K562 (cell line): Measurements from ENCODE around the gene FBXO27. TPM values are rescaled to one million over a fixed set of nuclear protein-coding genes. Genes with fewer than 3 reads are reported as not detected.

Experiments used
- CBX1 ChIP-seq: sonication (generic); IDR thresholded peaks from 2 replicates; pipeline ENCODE4 v1.6.1; 2016; ENCODE audit warnings: antibody characterized with exemption, low read depth, mild to moderate bottlenecking
- EP400 ChIP-seq: fragments of 450-650 bp; IDR thresholded peaks from 2 replicates; pipeline ENCODE4 v1.6.1; 2017; ENCODE audit warnings: antibody characterized with exemption, mild to moderate bottlenecking, moderate library complexity
- MCM5 ChIP-seq: fragments of 450-650 bp; IDR thresholded peaks from 2 replicates; pipeline ENCODE4 v1.6.1; 2016; ENCODE audit warnings: low read depth
- NELFE ChIP-seq: IDR thresholded peaks from 2 replicates; pipeline ENCODE4 v1.6.1; 2011; ENCODE audit warnings: mild to moderate bottlenecking; ENCODE audit not compliant: insufficient read depth, insufficient read length
- POLR2A ChIP-seq: fragments of 450-650 bp; conservative IDR thresholded peaks from 2 replicates; pipeline ENCODE4 v1.6.1; 2016
- SREBF2 ChIP-seq: sonication (generic); formaldehyde crosslinking; IDR thresholded peaks from 2 replicates; pipeline ENCODE4 v1.4.0; 2020; ENCODE audit warnings: mild to moderate bottlenecking, missing genetic modification reagents
- TFAM ChIP-seq: fragments of 250-450 bp; sonication (Bioruptor Pico); conservative IDR thresholded peaks from 2 replicates; pipeline ENCODE4 v1.5.0; 2021; ENCODE audit warnings: mild to moderate bottlenecking, moderate library complexity
- ZSCAN29 ChIP-seq: fragments of 450-650 bp; IDR thresholded peaks from 2 replicates; pipeline ENCODE4 v1.6.1; 2017
- polyA plus RNA-seq, 8 experiments: library from polyadenylated mRNA; depleted of rRNA in 4 of 8; stranded (reverse) in 5 of 8; unstranded in 3 of 8; fragments of >200 nt; fragmentation: Nextera tagmentation in 2 of 8; fragmentation: Illumina TruSeq in 1 of 8; extraction: Ambion mirVana in 2 of 8; extraction: Trizol in 1 of 8; gene quantifications; 2 replicates each; pipeline versions ENCODE4 v1.2.1 to v1.2.3, GENCODE V29; 2011 to 2014; ENCODE audit warnings: inconsistent platforms in 1 of 8, missing spikeins in 1 of 8
- total RNA-seq, 7 experiments: library from RNA; depleted of rRNA in 6 of 7; stranded (reverse); fragments of >200 nt in 6 of 7; fragmentation: Illumina TruSeq in 2 of 7; extraction: Trizol in 2 of 7; gene quantifications; 2 replicates each; pipeline versions ENCODE4 v1.2.1 to v1.2.3, GENCODE V29; 2011 to 2021; ENCODE audit warnings: low replicate concordance in 1 of 7
- TF ChIP-seq, protein P1 (sequence below): fragments of 450-650 bp; IDR thresholded peaks from 2 replicates; pipeline ENCODE4 v1.6.1; 2016; ENCODE audit warnings: mild to moderate bottlenecking, moderate library complexity
- TF ChIP-seq, protein P2 (sequence below): fragments of 250-450 bp; sonication (Bioruptor Pico); IDR thresholded peaks from 2 replicates; pipeline ENCODE4 v1.4.0; 2020; ENCODE audit warnings: borderline replicate concordance
- TF ChIP-seq, protein P3 (sequence below): fragments of 250-450 bp; sonication (Bioruptor Pico); IDR thresholded peaks from 2 replicates; pipeline ENCODE4 v1.5.0; 2020; ENCODE audit warnings: mild to moderate bottlenecking, borderline replicate concordance

The FBXO27 gene
- total and polyA plus RNA-seq, 9 of the 15 experiments (the other 6 are each of a cell fraction or from before 2014, with no cell fraction given) = 1.8 to 11.0 (median 6.3) TPM

DNA sequence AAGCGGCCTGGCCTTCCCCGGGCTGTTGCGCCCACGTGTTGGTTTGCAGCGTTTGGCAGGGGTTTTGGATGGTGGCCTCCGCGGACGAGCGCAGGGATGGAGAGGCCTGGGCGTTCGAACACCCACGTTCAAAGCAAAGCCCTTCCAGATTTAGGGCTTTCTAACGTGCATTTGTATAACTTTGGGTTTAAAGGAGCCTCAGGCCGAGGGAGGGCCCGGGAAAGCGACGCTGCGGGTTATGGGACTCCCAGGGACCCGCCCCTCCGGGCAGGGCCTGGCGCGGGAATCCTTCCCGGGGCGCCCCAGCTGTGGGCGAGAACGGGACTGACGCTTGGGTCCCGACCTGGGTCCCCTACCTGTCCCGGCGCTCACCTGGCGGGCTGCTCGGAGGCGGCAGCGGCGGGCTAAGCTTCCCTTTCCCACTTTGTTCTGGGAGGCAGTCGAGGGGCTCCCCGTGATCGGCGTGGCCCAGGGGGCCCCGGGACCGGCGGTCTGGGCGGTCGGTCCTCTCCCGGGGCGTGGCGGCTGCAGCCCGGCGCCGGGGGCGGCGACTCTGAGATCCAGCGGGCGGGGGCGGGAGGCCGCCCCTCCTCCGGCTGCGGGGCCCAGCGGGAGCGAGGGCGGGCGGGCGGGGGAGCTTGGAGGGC lies 57.0 kb downstream of the FBXO27 start, which contains the start of gene FBXO17 (continued):
- TF ChIP-seq, protein P1, sequence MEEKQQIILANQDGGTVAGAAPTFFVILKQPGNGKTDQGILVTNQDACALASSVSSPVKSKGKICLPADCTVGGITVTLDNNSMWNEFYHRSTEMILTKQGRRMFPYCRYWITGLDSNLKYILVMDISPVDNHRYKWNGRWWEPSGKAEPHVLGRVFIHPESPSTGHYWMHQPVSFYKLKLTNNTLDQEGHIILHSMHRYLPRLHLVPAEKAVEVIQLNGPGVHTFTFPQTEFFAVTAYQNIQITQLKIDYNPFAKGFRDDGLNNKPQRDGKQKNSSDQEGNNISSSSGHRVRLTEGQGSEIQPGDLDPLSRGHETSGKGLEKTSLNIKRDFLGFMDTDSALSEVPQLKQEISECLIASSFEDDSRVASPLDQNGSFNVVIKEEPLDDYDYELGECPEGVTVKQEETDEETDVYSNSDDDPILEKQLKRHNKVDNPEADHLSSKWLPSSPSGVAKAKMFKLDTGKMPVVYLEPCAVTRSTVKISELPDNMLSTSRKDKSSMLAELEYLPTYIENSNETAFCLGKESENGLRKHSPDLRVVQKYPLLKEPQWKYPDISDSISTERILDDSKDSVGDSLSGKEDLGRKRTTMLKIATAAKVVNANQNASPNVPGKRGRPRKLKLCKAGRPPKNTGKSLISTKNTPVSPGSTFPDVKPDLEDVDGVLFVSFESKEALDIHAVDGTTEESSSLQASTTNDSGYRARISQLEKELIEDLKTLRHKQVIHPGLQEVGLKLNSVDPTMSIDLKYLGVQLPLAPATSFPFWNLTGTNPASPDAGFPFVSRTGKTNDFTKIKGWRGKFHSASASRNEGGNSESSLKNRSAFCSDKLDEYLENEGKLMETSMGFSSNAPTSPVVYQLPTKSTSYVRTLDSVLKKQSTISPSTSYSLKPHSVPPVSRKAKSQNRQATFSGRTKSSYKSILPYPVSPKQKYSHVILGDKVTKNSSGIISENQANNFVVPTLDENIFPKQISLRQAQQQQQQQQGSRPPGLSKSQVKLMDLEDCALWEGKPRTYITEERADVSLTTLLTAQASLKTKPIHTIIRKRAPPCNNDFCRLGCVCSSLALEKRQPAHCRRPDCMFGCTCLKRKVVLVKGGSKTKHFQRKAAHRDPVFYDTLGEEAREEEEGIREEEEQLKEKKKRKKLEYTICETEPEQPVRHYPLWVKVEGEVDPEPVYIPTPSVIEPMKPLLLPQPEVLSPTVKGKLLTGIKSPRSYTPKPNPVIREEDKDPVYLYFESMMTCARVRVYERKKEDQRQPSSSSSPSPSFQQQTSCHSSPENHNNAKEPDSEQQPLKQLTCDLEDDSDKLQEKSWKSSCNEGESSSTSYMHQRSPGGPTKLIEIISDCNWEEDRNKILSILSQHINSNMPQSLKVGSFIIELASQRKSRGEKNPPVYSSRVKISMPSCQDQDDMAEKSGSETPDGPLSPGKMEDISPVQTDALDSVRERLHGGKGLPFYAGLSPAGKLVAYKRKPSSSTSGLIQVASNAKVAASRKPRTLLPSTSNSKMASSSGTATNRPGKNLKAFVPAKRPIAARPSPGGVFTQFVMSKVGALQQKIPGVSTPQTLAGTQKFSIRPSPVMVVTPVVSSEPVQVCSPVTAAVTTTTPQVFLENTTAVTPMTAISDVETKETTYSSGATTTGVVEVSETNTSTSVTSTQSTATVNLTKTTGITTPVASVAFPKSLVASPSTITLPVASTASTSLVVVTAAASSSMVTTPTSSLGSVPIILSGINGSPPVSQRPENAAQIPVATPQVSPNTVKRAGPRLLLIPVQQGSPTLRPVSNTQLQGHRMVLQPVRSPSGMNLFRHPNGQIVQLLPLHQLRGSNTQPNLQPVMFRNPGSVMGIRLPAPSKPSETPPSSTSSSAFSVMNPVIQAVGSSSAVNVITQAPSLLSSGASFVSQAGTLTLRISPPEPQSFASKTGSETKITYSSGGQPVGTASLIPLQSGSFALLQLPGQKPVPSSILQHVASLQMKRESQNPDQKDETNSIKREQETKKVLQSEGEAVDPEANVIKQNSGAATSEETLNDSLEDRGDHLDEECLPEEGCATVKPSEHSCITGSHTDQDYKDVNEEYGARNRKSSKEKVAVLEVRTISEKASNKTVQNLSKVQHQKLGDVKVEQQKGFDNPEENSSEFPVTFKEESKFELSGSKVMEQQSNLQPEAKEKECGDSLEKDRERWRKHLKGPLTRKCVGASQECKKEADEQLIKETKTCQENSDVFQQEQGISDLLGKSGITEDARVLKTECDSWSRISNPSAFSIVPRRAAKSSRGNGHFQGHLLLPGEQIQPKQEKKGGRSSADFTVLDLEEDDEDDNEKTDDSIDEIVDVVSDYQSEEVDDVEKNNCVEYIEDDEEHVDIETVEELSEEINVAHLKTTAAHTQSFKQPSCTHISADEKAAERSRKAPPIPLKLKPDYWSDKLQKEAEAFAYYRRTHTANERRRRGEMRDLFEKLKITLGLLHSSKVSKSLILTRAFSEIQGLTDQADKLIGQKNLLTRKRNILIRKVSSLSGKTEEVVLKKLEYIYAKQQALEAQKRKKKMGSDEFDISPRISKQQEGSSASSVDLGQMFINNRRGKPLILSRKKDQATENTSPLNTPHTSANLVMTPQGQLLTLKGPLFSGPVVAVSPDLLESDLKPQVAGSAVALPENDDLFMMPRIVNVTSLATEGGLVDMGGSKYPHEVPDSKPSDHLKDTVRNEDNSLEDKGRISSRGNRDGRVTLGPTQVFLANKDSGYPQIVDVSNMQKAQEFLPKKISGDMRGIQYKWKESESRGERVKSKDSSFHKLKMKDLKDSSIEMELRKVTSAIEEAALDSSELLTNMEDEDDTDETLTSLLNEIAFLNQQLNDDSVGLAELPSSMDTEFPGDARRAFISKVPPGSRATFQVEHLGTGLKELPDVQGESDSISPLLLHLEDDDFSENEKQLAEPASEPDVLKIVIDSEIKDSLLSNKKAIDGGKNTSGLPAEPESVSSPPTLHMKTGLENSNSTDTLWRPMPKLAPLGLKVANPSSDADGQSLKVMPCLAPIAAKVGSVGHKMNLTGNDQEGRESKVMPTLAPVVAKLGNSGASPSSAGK = peak; percentile 95
- TF ChIP-seq, protein P2, sequence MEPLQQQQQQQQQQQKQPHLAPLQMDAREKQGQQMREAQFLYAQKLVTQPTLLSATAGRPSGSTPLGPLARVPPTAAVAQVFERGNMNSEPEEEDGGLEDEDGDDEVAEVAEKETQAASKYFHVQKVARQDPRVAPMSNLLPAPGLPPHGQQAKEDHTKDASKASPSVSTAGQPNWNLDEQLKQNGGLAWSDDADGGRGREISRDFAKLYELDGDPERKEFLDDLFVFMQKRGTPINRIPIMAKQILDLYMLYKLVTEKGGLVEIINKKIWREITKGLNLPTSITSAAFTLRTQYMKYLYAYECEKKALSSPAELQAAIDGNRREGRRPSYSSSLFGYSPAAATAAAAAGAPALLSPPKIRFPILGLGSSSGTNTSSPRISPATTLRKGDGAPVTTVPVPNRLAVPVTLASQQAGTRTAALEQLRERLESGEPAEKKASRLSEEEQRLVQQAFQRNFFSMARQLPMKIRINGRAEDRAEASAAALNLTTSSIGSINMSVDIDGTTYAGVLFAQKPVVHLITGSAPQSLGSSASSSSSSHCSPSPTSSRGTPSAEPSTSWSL (CRISPR knock-in tag) = no peak
- TF ChIP-seq EP400 = peak; percentile 69
- no peak for TF ChIP-seq TFAM
- TF ChIP-seq ZSCAN29 = no peak
- TF ChIP-seq POLR2A = peak; percentile 60
- no peak for TF ChIP-seq MCM5
- TF ChIP-seq, protein P3, sequence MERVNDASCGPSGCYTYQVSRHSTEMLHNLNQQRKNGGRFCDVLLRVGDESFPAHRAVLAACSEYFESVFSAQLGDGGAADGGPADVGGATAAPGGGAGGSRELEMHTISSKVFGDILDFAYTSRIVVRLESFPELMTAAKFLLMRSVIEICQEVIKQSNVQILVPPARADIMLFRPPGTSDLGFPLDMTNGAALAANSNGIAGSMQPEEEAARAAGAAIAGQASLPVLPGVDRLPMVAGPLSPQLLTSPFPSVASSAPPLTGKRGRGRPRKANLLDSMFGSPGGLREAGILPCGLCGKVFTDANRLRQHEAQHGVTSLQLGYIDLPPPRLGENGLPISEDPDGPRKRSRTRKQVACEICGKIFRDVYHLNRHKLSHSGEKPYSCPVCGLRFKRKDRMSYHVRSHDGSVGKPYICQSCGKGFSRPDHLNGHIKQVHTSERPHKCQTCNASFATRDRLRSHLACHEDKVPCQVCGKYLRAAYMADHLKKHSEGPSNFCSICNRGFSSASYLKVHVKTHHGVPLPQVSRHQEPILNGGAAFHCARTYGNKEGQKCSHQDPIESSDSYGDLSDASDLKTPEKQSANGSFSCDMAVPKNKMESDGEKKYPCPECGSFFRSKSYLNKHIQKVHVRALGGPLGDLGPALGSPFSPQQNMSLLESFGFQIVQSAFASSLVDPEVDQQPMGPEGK = no peak
- TF ChIP-seq NELFE = no peak
- no peak for TF ChIP-seq SREBF2
- no peak; the same call in 1 of the 2 replicates for TF ChIP-seq CBX1
